ENCODE measurements around the gene IP6K1.
"Not testable (repeated sequence)": the region's sequence is repeated elsewhere in the genome, so short reads cannot be mapped to it uniquely, and the experiment has no call there.

Gene IP6K1

DNA sequence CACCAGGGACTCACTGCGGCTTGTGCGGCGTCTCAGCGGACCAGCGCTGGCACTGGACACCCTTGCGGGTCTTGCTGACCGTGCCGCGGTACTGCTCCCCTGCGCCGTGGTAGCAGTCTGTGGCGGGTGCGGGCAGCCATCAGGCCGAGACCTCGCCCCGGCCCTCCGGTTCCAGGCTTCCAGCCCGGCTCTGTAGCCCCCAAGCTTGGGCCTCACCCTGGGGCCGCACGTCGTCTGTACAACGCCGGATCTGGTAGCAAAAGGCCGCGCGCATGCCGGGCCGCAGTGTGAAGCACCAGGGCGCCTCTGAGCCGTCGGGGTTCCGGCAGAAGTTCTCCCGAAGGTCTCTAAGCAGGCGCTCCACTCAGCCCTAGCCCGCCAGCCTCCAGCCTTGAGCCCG lies 100.5 kb downstream of the IP6K1 start:
- not testable (repeated sequence) for DNase-seq

DNA sequence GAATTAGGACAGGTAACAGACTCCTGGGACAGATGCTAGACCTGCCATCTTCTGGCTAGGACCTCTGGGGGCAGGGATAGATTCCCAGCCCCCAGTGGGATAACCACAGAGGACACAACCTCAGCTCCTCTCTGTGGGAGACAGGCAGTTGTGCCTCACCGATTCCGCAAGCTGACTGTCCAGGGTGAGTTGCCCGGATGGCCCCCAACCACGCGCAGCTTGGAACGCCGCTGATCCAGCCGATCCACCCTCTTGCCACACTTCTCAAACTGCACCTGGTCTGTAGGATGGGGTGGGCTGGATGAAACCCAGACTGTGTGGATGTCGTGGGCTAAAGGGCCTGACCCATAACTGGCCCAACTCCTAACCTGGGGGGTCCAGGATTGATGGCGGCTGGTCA lies 101.2 kb downstream of the IP6K1 start:
- not testable (repeated sequence) for DNase-seq

DNA sequence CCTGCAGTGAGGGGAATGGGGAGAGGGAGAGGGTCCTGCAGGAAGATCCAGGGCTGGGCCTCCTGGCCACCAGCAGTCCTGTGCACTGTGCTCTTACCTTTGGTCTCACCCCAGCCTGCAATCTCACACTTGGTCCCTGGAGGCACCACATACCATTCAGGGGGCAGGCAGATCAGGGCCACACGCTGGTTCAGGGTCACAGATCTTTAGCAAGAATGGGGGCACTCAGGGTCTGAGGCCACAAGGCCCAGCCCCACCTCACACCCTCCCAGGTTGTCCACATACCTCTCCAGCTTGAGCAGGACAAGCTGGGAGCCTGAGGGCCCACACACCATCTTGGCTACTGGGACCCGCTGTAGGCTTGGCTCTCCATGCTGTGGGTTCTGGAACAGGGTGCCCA lies 101.9 kb downstream of the IP6K1 start:
- not testable (repeated sequence) for DNase-seq

DNA sequence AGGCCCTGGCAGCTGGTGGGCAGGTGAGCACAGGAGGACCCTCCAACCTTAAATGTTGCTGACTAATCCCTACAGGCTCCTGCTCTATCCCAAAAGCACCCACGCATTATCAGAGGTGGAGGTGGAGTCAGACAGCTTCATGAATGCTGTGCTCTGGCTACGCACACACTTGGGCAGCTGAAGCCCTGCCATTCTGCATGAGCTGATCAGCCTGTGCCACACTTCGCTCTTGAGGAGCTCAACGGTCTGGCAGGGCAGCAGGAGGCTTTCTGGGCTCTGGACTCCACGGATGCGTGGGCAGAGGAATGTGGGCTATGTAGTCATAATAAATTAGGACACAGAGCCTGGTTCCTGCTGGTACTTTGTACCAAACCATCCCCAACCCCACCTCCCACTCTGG lies 103.2 kb downstream of the IP6K1 start:
- DNase-seq: no peak

DNA sequence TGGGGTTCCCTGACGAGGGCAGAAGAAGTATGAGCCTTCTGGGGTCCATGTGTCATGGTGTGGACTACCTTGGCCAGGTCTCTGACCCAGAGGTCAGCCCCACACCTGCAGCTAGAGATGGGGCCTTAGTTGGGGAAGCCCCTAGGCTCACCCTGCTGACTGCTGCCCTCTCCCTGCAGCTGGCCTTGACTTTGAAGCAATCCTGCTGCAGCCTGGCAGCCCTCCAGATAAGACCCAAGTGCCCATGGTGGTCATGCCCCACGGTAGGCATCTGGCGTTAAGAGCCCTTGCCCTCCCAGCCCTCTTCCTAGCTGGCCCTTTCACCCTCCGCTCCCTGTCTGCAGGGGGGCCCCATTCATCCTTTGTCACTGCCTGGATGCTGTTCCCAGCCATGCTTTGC lies 104.8 kb downstream of the IP6K1 start:
- no peak for DNase-seq

DNA sequence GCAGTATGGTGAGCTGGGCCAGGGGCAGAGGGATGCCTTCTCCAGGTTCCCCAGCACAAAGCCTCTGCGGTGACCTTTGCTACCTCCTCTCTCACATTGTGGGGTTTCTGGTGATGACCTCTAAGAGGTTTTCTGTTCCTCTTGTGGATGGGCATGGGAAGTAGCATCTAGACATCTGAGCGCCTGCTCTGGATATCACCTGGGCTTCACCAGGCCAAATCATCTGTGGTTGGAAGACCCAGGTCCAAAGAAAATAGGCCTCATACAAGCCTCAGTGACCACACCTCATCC lies 105.2 kb downstream of the IP6K1 start:
- no peak for DNase-seq

DNA sequence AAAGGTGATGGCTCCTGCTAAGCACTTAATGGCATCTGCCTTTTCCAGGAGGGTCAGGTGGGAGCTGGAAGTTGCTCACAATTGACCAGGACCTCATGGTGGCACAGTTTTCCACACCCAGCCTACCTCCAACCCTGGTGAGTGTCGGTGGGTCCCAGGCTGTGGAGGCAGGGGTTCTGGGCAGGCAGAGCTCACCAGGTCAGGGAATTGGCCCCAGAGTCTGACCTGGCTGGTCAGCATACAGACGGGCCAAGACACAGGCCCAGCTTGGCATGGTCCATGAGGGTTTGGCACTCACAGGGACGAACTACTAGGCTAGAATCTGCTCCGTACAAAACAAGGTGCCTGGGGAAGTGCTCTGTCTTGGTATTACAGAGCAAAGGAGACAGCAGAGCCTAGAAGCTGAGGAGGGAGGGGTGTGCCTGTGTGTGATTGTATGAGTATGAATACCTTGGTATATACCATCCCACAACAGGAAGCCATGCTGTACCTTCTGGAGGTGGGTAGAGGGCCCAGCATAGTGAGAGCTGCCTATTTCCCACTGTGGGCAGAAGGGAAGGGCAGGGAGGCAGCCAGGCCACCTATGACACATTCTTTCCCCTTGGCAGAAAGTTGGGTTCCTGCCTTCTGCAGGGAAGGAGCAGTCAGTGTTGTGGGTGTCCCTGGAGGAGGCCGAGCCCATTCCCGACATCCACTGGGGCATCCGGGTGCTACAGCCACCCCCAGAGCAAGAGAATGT lies 105.7 kb downstream of the IP6K1 start:
- DNase-seq: no peak

DNA sequence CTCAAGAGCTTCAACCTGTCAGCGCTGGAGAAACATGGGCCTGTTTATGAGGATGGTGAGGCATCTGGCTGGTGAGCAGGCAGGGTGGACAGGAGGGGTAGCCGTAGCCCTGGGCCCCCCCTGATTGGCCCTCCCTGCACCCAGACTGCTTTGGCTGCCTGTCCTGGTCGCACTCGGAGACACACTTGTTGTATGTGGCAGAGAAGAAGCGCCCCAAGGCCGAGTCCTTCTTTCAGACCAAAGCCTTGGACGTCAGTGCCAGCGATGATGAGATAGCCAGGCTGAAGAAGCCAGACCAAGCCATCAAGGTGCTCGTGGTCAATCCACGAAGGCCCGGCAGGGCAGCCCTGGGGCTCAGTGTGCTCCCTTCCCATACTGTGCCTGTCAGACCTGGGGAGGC lies 110.4 kb downstream of the IP6K1 start:
- DNase-seq: no peak

DNA sequence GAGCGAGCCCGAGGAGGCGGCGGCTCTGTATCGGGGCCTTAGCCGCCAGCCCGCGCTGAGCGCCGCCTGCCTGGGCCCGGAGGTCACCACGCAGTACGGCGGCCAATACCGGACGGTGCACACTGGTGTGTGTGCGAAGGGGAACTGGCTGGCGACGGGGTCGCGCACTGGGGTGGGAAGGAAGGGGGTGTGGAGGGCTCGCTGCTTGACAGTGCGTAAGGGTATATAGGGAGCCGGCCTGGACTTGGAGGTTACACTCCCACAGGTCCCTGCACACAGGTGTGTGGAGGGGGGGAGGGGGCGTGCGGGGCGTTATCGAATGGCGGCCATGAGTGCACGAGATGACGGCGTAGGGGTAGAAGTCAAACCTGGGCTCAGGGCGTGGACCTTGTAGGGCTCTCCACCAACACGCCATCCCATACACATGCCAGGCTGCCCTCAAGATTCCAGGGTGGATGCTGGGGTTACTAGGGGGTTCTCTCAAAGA lies 111.8 kb downstream of the IP6K1 start:
- no peak for DNase-seq
